Measurements from ENCODE around the gene AJAP1. TPM values are rescaled to one million over a fixed set of nuclear protein-coding genes. Genes with fewer than 3 reads are reported as not detected.

Gene AJAP1
- total and polyA plus RNA-seq, 4 donors, result 12.3 to 28.7 (median 26.4) TPM

DNA sequence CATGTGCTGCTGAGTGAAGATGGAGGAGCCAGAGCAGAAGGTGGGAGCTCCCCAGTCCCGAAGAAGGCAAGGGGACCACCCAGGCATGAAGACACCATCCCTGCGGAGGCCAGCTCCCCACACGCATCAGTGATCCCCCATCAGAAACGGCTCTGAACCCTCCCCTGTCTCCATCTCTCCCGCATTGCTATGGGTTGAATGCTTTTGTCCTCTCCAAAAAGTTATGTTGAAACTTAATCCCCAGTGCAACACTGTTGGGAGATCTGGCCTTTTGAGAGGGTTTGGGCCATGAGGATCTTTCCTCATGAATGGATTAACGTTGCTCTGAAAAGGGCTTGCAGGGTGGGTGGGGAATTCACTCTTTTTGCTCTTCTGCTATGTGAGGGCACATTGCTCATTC is 147.6 kb downstream of the AJAP1 start:
- Histone ChIP-seq H3K4me3 (ENCODE audit: low read depth, low read length) (no peak overlapping the region), H3K27ac (ENCODE audit: low read depth, low read length) (no peak overlapping the region), H3K36me3 (ENCODE audit: control insufficient read depth, insufficient read depth, low read length) (no peaks in the 10 kb centered on the region), H3K9me3 (ENCODE audit: control insufficient read depth, insufficient read depth, low read length) (no peaks in the 10 kb centered on the region), H3K4me1 (ENCODE audit: control insufficient read depth, insufficient read depth, low read length) (peaks cover 3% of the 10 kb centered on the region), H3K27me3 (ENCODE audit: control insufficient read depth, insufficient read depth, low read length) (no peaks in the 10 kb centered on the region)
- WGBS (ENCODE audit: insufficient coverage), result 63% methylated on average over 3 of the region's 6 CpGs
- DNase-seq (ENCODE audit: low read depth in 4 of 6, low spot score in 6 of 6), result no peak

DNA sequence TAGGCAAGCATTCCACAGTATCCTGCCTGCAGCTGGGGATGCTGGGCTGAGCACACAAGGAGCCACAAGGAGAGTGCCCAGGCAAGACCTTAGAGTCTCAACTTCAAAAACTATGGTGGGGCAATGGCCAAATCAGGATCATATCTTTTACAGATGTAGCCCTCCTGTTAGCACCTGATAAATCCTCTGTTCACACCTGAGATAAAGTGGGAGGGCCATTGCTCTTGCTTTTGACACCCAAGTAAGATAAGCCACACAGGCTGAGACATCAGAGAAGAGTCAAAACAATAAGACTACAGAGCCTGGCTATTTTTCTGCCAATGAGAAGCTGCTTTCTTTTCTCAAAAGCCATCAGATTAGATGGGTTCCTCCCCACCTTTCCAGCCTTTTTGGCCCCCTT is 148.9 kb downstream of the AJAP1 start:
- Histone ChIP-seq H3K27me3 (ENCODE audit: control insufficient read depth, insufficient read depth, low read length) (no peaks in the 10 kb centered on the region), H3K4me3 (ENCODE audit: low read depth, low read length) (no peak overlapping the region), H3K27ac (ENCODE audit: low read depth, low read length) (no peak overlapping the region), H3K9me3 (ENCODE audit: control insufficient read depth, insufficient read depth, low read length) (no peaks in the 10 kb centered on the region), H3K4me1 (ENCODE audit: control insufficient read depth, insufficient read depth, low read length) (peaks cover 3% of the 10 kb centered on the region), H3K36me3 (ENCODE audit: control insufficient read depth, insufficient read depth, low read length) (no peaks in the 10 kb centered on the region)
- no peak for DNase-seq (ENCODE audit: low read depth in 4 of 6, low spot score in 6 of 6)

DNA sequence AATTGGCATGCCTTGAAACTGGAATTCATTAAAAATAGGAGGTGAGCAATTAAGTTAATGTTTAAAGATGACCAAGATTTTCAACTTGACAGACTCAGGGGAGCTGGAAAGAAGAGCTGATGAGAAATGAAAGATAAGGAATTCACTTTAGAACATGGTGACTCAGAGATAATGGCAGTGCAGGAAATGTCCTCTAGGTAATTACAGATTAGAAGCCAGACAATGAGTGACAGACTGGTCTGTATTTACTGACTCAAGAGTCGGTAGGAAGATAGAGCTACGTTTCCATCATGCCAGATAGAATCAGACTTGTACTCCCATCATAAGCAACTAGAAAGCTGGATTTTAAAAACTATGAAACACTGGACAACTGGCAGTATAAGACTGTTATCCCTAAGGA is 151.6 kb downstream of the AJAP1 start:
- no peak for DNase-seq (ENCODE audit: low read depth in 4 of 6, low spot score in 6 of 6)
- no peaks in the 10 kb centered on the region for H3K27me3 ChIP-seq (ENCODE audit: control insufficient read depth, insufficient read depth, low read length)
- no peak overlapping the region for H3K27ac ChIP-seq (ENCODE audit: low read depth, low read length)
- peaks cover 3% of the 10 kb centered on the region for H3K4me1 ChIP-seq (ENCODE audit: control insufficient read depth, insufficient read depth, low read length)
- H3K9me3 ChIP-seq (ENCODE audit: control insufficient read depth, insufficient read depth, low read length), result no peaks in the 10 kb centered on the region
- no CpG with 5 or more reads among the region's 2 CpGs for WGBS (ENCODE audit: insufficient coverage)
- H3K4me3 ChIP-seq (ENCODE audit: low read depth, low read length), result no peak overlapping the region
- no peaks in the 10 kb centered on the region for H3K36me3 ChIP-seq (ENCODE audit: control insufficient read depth, insufficient read depth, low read length)

DNA sequence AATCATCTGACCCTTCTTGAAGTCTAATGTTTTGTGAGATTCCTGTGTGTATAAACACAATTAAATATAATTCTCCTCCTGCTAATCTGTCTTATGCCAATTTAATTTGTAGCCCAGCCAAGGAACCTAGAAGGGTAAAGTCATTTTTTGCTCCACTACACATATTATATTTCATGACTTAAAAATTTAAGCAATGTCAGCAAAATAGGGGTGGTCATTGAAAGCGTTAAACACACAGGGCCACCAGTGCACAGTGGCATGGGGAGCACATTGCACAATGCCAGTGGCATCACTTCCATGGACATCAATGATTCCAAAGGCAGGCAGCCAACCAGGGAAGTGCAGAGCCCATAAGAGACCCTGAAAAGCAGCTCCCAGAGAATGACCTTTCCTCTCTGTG is 166.1 kb downstream of the AJAP1 start:
- Histone ChIP-seq H3K4me3 (ENCODE audit: low read depth, low read length) (no peak overlapping the region), H3K4me1 (ENCODE audit: control insufficient read depth, insufficient read depth, low read length) (no peaks in the 10 kb centered on the region), H3K9me3 (ENCODE audit: control insufficient read depth, insufficient read depth, low read length) (no peaks in the 10 kb centered on the region), H3K27me3 (ENCODE audit: control insufficient read depth, insufficient read depth, low read length) (no peaks in the 10 kb centered on the region), H3K36me3 (ENCODE audit: control insufficient read depth, insufficient read depth, low read length) (no peaks in the 10 kb centered on the region), H3K27ac (ENCODE audit: low read depth, low read length) (no peak overlapping the region)
- WGBS (ENCODE audit: insufficient coverage), result 100% methylated on average over 1 of the region's 1 CpG
- no peak for DNase-seq (ENCODE audit: low read depth in 4 of 6, low spot score in 6 of 6)

DNA sequence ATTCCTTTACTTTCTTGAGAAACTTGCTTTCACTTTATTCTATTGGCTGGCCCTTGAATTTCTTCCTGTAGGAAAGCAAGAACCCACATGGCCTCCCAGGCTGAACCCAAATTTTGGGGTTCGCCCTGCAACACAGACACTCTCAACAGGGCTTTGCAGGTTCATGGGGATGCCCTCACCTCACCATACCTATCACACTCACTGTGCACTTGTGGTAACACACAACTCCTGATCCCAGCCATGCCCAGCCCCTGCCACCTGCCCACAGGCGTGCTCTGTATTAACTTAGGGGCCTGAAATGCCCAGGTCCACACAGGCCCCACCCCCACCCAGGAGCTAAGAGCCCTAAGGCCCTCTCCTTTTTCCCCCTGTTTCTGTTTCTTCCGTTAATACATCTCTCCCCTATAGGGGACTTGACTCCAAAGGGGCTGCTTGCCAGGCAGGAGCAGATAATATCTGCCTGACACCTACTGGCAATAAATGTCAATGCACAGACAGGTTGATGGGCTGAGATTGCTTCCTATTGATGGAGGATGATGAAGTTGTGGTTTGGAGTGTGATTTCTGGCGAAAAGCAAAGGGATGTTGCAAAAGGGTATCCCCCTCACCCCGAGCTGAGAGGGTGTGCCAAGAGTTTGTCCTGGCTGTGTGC is 171.5 kb downstream of the AJAP1 start:
- H3K27ac ChIP-seq (ENCODE audit: low read depth, low read length), result no peak overlapping the region
- WGBS (ENCODE audit: insufficient coverage), result 72% methylated on average over 4 of the region's 5 CpGs
- no peaks in the 10 kb centered on the region for H3K27me3 ChIP-seq (ENCODE audit: control insufficient read depth, insufficient read depth, low read length)
- H3K4me3 ChIP-seq (ENCODE audit: low read depth, low read length), result no peak overlapping the region
- DNase-seq (ENCODE audit: low read depth in 4 of 6, low spot score in 6 of 6), result peak in 5 of 6 donors; percentile 15 to 87 (median 43)
- no peaks in the 10 kb centered on the region for H3K36me3 ChIP-seq (ENCODE audit: control insufficient read depth, insufficient read depth, low read length)
- peaks cover 6% of the 10 kb centered on the region for H3K4me1 ChIP-seq (ENCODE audit: control insufficient read depth, insufficient read depth, low read length)
- H3K9me3 ChIP-seq (ENCODE audit: control insufficient read depth, insufficient read depth, low read length), result no peaks in the 10 kb centered on the region

DNA sequence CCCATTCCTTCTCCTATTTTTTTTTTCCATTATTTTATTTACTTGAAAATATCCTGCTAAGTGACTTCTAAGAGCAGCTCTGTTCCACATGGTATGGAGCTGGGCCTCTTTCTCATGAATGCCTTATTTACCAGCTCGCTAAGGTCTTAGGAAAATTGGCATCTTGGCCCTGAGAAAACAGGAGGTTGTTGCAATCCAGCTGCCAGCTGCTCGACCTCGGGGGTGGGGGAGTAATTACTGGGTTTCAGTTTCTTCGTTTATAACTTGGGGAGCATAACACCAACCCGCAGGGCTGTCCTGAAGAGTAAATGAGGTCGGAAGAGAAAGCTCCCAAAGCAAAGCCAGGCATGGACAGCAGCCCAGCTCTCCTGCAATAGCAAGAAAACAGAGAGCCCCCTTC is 176.3 kb downstream of the AJAP1 start:
- H3K4me3 ChIP-seq (ENCODE audit: low read depth, low read length), result no peak overlapping the region

DNA sequence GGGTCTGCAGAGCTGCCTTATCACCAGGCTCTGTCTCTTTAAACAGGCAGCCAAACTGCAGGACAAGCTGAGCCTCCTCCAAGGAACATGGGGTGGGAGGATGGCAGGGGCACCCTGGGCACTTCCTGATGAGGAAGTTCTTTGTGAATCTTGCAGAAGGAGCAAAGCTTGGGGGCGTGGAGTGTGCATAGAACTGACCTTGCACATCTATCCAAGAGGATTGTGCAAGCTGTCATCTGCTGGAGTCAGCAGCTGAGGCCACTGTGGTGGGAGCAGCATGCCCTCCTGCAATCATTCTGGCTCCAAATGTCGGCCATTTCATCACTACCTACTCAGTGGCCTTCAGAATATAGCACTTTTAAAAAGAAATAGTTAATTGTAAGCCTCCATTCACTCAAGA is 182.2 kb downstream of the AJAP1 start:
- Histone ChIP-seq H3K4me3 (ENCODE audit: low read depth, low read length) (no peak overlapping the region), H3K4me1 (ENCODE audit: control insufficient read depth, insufficient read depth, low read length) (peaks cover 6% of the 10 kb centered on the region), H3K36me3 (ENCODE audit: control insufficient read depth, insufficient read depth, low read length) (no peaks in the 10 kb centered on the region), H3K27me3 (ENCODE audit: control insufficient read depth, insufficient read depth, low read length) (no peaks in the 10 kb centered on the region), H3K9me3 (ENCODE audit: control insufficient read depth, insufficient read depth, low read length) (no peaks in the 10 kb centered on the region), H3K27ac (ENCODE audit: low read depth, low read length) (no peak overlapping the region)
- peak in 1 of 6 donors; percentile 6 for DNase-seq (ENCODE audit: low read depth in 4 of 6, low spot score in 6 of 6)
- WGBS (ENCODE audit: insufficient coverage), result no CpG with 5 or more reads among the region's 2 CpGs

More for the DNA sequence above, 176.3 kb downstream of the AJAP1 start:
- DNase-seq (ENCODE audit: low read depth in 4 of 6, low spot score in 6 of 6), result peak in 1 of 6 donors; percentile 55
- 27% methylated on average over 3 of the region's 6 CpGs for WGBS (ENCODE audit: insufficient coverage)
- peaks cover 8% of the 10 kb centered on the region for H3K4me1 ChIP-seq (ENCODE audit: control insufficient read depth, insufficient read depth, low read length)
- H3K36me3 ChIP-seq (ENCODE audit: control insufficient read depth, insufficient read depth, low read length), result no peaks in the 10 kb centered on the region
- no peak overlapping the region for H3K27ac ChIP-seq (ENCODE audit: low read depth, low read length)
- H3K27me3 ChIP-seq (ENCODE audit: control insufficient read depth, insufficient read depth, low read length), result no peaks in the 10 kb centered on the region
- no peaks in the 10 kb centered on the region for H3K9me3 ChIP-seq (ENCODE audit: control insufficient read depth, insufficient read depth, low read length)

DNA sequence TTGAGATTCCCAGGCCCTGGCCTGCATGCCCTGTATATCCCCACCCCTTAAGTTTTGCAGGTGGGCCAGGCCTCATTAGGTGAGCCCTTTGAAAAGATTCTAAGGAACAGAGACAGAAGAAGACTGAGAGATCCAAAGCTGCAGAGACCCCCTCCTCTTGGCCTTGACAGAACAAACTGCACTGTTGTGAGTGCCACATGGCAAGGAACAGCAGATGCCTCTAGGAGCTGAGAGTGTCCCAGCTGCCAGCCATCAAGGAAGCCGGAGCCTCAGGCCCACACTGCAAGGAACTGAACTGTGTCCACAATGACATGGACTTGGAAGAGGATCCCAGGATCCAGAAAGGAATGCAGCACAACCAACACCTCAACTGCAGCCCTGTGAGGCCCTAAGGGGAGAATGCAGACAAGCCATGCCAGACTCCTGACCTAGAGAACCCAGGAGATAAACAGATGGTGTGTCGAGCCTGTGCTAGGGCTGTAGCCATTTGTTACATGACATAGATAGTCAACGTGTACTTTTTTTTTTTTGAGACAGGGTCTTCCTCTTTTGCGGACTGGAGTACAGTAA is 182.7 kb downstream of the AJAP1 start:
- H3K9me3 ChIP-seq (ENCODE audit: control insufficient read depth, insufficient read depth, low read length), result no peaks in the 10 kb centered on the region
- no peaks in the 10 kb centered on the region for H3K36me3 ChIP-seq (ENCODE audit: control insufficient read depth, insufficient read depth, low read length)
- H3K27me3 ChIP-seq (ENCODE audit: control insufficient read depth, insufficient read depth, low read length), result no peaks in the 10 kb centered on the region
- no peak overlapping the region for H3K4me3 ChIP-seq (ENCODE audit: low read depth, low read length)
- peak in 1 of 6 donors; percentile 8 for DNase-seq (ENCODE audit: low read depth in 4 of 6, low spot score in 6 of 6)
- 55% methylated on average over 2 of the region's 4 CpGs for WGBS (ENCODE audit: insufficient coverage)
- peaks cover 6% of the 10 kb centered on the region for H3K4me1 ChIP-seq (ENCODE audit: control insufficient read depth, insufficient read depth, low read length)
- no peak overlapping the region for H3K27ac ChIP-seq (ENCODE audit: low read depth, low read length)

DNA sequence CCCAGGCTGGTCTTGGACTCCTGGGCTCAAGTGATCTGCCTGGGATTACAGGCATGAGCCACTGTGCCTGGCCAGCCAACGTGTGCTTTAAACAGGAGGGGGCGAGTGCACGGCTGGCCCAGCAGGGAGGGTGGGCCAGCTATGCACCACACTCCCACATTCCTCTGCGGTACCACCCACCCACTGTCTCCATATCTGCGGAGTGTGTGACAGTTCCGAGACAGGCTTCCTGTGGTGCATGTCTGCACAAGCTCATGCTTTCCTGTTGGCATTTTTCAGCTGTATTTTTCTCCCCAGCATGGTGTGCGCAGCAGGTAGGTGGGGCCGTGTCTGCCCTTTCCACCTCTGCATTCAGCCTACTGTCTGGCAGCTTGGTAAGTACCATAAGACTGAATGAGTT is 183.3 kb downstream of the AJAP1 start:
- H3K4me3 ChIP-seq (ENCODE audit: low read depth, low read length), result no peak overlapping the region
- DNase-seq (ENCODE audit: low read depth in 4 of 6, low spot score in 6 of 6), result no peak
- H3K9me3 ChIP-seq (ENCODE audit: control insufficient read depth, insufficient read depth, low read length), result no peaks in the 10 kb centered on the region
- peaks cover 6% of the 10 kb centered on the region for H3K4me1 ChIP-seq (ENCODE audit: control insufficient read depth, insufficient read depth, low read length)
- no peaks in the 10 kb centered on the region for H3K36me3 ChIP-seq (ENCODE audit: control insufficient read depth, insufficient read depth, low read length)
- WGBS (ENCODE audit: insufficient coverage), result 83% methylated on average over 8 of the region's 8 CpGs
- no peak overlapping the region for H3K27ac ChIP-seq (ENCODE audit: low read depth, low read length)
- no peaks in the 10 kb centered on the region for H3K27me3 ChIP-seq (ENCODE audit: control insufficient read depth, insufficient read depth, low read length)

DNA sequence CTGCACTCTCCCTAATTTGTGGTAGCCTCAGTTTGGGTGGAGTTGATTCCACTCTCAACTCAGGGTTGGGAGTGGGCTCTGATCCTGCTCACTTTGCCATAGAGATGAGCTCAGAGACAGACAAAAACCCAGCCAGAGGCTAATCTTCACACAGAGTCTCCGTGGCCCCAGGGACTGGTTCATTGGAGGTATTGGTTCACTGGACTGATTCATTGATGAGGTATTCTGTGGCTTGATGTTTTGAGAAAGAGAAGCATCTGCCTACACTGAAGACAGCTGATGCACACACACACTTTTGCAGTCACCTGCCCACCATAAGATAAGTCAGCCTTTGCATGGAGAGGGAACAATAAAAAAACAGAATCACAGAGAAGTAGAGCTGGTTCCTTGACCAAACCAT is 183.8 kb downstream of the AJAP1 start:
- Histone ChIP-seq H3K27me3 (ENCODE audit: control insufficient read depth, insufficient read depth, low read length) (no peaks in the 10 kb centered on the region), H3K4me3 (ENCODE audit: low read depth, low read length) (no peak overlapping the region)
- WGBS (ENCODE audit: insufficient coverage), result no CpG with 5 or more reads among the region's 1 CpG

More for the DNA sequence above, 183.8 kb downstream of the AJAP1 start:
- H3K4me1 ChIP-seq (ENCODE audit: control insufficient read depth, insufficient read depth, low read length), result peaks cover 6% of the 10 kb centered on the region
- no peaks in the 10 kb centered on the region for H3K36me3 ChIP-seq (ENCODE audit: control insufficient read depth, insufficient read depth, low read length)
- no peaks in the 10 kb centered on the region for H3K9me3 ChIP-seq (ENCODE audit: control insufficient read depth, insufficient read depth, low read length)
- DNase-seq (ENCODE audit: low read depth in 4 of 6, low spot score in 6 of 6), result no peak
- no peak overlapping the region for H3K27ac ChIP-seq (ENCODE audit: low read depth, low read length)
